Effector CD4-positive, alpha-beta T cell (primary cell): ENCODE data around the gene TPP1.

ENCODE experiments used
- DNase-seq: peaks from one replicate; pipeline ENCODE4 v3.0.0-alpha.2; 2020

TPP1 gene

DNA sequence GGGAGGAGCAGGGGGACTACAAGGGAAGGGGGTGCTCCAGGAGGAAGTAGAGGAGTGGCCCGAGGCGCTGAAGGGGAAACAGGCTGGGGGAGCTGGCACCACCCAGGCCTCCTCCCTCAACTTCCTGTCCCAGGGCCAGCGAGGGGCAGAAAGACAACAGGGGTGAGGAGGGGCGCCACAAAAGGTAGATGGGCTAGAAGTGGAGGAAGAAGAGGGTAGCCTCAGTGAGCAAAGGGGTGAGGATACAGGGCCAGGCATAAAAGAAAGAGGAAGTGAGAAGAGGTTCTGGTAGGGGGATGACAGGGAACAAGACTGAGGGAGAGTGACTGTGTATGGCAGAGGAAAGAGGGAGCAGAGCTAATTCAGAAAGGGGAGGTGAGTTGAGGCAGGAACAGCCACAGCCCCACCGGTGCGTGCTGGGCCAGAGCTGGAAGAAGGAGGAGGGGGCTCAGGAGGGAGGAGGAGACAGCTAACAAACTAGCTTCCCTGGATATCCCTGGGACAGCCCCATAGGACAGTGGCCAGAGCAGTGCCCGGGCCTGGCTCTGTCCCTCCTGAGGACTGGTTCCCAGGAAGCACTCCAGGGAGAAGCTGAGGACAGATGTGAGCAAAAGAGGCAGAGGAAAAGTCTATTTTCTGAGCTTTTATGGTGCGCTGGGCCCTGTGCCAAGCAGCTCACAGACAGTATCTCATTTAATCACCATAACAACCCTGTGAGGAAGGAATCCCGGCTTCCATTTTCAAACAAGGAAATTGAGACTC is 27.9 kb upstream of the TPP1 start:
- DNase-seq: no peak

DNA sequence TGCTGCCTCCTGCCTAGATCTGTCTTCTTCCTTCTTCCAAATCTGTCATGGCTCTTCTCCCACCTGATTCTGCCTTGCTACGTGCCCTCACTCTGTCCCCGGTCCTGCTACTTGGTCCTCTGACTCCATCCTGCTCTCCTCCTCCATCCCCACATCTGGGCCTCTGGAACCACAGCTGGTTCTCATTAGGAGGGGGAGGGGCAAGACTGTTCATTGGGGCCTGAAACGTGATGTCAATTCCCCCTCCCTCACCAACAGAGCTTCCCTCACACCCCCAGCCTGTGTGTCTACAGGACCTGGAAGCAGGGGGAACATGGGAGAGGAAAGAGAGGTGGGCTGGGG is 27.3 kb upstream of the TPP1 start:
- no peak for DNase-seq

GRCh38 chr11:6646071-6646470 is 26.8 kb upstream of the TPP1 start:
- no peak for DNase-seq

DNA sequence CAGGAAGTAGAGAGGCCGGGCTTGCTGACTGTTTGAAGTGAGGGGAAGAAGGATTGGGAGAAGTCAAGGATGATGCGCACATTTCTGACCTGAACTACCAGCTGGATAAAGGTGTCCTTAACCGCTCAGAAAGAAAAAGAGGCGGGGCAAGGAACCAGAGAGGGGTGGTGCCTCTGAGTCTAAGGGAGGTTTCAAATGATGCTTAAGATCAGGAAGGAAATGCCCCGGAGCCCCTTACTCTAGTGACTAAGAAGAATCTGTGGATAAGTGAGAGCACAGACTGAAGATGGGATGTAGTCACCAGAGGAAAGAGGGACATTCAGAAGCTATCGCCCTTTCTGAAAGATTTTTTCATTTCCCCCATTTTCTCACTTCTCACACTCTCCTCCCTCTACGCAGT is 23.7 kb upstream of the TPP1 start:
- DNase-seq: no peak

DNA sequence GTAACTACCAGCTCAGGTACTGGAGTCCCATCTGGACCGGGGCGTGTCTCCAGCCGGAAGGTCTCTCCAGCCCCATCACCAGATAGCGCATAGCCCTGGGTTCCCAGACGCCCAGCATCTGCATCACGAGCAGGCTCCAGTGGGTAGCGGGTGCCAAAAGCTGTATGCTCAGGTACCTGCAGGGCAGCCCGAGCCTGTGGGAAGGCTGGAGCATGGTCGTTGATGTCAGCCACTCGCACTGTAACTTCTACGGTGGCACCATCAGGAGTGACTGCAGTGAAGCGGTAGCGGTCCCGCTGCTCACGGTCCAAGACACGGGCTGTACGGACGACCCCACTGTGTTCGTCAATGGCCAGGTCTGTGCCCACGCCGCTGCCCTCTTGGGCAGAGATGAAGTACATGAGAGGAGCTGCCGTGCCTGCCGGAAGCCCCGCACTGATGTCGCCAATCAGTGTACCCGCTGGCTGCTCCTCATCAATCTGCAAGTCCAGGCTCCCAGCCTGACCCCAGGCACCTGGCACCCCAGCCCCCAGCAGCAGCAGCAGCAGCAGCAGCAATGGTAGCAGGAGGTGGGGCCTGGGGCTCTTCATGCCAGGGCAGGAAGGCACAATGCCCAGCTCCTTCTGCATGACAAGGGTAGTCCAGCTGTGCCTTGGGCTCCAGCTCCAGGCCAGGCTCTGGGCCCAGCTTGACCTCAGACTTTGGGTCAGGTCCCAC is 21.9 kb upstream of the TPP1 start:
- DNase-seq: no peak

GRCh38 chr11:6640036-6640984 is 21.1 kb upstream of the TPP1 start:
- no peak for DNase-seq

- DNase-seq: no peak
Measured at GRCh38 chr11:6638429-6638828, 19.2 kb upstream of the TPP1 start.

- DNase-seq: no peak
Measured at GRCh38 chr11:6637871-6638270, 18.6 kb upstream of the TPP1 start.

GRCh38 chr11:6636480-6636879 is 17.3 kb upstream of the TPP1 start:
- no peak for DNase-seq

GRCh38 chr11:6635082-6635932 is 16.1 kb upstream of the TPP1 start:
- no peak for DNase-seq

- no peak for DNase-seq
Measured at GRCh38 chr11:6634534-6634933, 15.3 kb upstream of the TPP1 start.

- no peak for DNase-seq
Measured at GRCh38 chr11:6633422-6634408, 14.5 kb upstream of the TPP1 start.

DNA sequence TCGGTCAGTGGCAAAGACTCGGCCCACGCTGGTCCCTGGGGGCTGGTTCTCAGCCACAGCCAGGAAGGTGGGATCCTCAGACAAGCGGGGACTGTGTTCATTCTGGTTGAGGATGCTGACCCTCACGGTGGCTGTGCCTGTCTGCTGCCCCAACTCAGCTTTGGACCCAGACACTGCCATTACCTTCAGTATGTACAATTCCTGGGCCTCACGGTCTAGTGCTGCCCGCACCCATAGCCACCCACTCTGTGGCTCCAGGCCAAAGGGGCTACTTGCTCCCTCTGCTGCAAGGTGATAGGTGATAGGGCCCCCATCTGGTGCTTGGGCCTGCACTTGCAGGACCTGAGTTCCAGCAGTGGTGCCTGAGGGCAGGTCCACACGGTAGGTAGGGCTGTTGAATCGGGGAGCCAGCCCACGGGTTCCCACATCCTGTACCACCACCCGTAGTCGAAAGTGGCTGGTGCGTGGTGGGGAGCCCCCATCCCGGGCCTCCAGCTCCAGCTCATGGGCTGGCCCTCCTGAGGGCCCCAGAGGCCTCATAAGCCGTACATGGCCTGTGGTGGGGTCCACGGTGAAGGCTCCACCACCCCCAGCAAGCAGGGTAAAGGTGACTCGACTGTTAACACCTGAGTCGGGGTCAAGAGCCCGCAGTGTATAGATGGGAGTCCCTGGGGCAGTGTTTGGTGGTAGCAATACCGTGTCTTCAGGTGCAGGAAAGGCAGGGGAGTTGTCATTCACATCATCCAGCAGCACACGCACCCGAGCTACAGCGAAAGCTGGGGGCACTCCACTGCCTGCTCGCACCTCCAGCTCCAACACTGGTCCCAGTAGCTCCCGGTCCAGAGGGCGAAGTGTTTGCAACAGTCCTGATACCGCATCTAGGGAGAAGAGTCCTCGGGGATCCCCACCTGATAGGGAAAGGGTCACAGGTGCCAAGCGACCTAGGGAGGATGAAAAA is 13.2 kb upstream of the TPP1 start:
- no peak for DNase-seq

DNA sequence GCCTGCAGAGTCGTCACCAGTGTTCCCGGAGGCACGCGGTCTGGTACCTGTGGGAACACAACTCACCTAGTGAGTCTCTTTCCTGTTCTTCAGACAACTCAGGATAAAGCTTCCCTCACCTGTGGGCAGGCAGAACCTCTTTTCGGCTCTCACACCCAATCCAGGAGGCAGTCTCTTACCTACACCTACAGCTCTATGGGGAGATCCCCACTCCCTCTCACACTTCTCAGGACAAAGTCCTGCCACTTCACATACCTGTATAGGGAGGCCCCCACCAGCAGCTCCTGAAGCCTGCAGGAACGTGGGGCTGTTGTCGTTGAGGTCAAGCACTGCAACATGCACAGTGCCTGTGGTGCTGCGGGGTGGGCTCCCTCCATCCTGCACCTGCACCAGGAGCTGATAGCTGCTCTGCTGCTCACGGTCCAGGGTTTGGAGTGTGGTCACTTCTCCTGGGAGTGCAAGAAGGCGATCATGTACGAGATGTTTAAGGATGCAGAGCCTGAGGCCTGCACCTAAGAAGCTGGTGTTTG is 12.2 kb upstream of the TPP1 start:
- DNase-seq: no peak

- DNase-seq: no peak
Measured at GRCh38 chr11:6630632-6631291, 11.5 kb upstream of the TPP1 start.

DNA sequence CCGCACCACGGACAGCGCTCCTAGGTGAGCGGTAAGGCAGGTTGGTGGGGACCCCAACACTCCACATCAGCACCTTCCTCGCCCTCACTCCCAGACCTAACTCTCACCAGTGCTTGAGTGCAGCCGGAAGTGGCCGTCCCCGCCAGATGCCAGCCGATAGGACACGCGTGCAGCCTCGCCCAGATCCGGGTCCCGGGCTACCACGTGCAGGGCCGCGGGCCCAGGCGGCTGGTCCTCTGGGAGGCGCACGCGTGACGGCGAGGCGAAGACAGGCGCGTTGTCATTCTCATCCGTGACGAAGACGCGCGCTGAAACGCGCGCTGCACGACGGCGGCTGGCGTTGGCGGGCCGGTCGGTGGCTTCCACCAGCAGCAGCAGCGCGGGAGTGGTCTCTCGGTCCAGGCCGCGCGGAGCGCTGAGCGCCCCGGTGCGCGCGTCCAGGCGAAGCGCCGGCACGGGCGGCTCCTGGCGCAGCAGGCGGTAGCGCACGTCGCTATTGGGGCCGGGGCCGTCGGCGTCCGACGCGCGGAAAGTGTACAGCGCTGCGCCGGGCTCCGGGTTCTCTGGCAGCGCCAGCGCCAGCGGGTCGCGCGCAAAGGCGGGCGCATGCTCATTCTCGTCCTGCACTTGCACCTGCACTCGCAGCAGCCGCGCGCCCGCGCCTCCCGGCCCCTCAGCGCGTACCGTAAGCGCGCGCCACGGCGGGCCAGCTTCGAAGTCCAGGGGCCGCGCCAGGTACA is 10.8 kb upstream of the TPP1 start:
- no peak for DNase-seq

DNA sequence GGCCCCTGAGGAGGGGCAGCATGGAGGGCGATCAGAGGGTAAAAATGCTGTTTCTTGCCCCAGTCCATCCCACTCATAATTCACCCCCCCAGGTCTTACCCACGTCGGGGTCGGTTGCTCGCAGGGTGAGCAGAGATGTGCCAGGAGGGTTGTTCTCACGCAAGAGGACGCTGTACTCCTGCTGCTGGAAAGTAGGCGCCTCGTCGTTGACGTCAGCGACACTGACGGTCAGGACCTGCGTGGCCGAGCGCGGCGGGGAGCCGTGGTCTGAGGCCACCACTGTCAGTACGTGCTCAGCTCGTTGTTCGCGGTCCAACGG is 10.3 kb upstream of the TPP1 start:
- DNase-seq: no peak

- DNase-seq: no peak
Measured at GRCh38 chr11:6628526-6628925, 9.3 kb upstream of the TPP1 start.
